ENCODE data around the gene SEMA6A.

The SEMA6A gene

GRCh38 chr5:116488356-116489041 is 86.1 kb downstream of the SEMA6A start:
- no peak for DNase-seq

GRCh38 chr5:116487045-116487444 is 87.6 kb downstream of the SEMA6A start:
- no peak for DNase-seq

- DNase-seq: no peak
Observed at GRCh38 chr5:116486588-116486987, 88.0 kb downstream of the SEMA6A start.

- no peak for DNase-seq
Observed at GRCh38 chr5:116484645-116485044, 90.0 kb downstream of the SEMA6A start.

- no peak for DNase-seq
Observed at GRCh38 chr5:116482394-116482793, 92.2 kb downstream of the SEMA6A start.

GRCh38 chr5:116480894-116481510 is 93.6 kb downstream of the SEMA6A start:
- no peak for DNase-seq

GRCh38 chr5:116479776-116480675 is 94.6 kb downstream of the SEMA6A start:
- no peak for DNase-seq

- no peak for DNase-seq
Observed at GRCh38 chr5:116478491-116478890, 96.1 kb downstream of the SEMA6A start.

GRCh38 chr5:116476897-116477537 is 97.6 kb downstream of the SEMA6A start:
- DNase-seq: no peak

GRCh38 chr5:116475338-116475737 is 99.3 kb downstream of the SEMA6A start:
- no peak for DNase-seq

GRCh38 chr5:116473706-116474105 is 100.9 kb downstream of the SEMA6A start:
- DNase-seq: no peak

- DNase-seq: no peak
Observed at GRCh38 chr5:116472274-116472673, 102.3 kb downstream of the SEMA6A start.

- DNase-seq: no peak
Observed at GRCh38 chr5:116469631-116470030, 105.0 kb downstream of the SEMA6A start.

- DNase-seq: no peak
Observed at GRCh38 chr5:116468583-116468982, 106.0 kb downstream of the SEMA6A start.

- DNase-seq: no peak
Observed at GRCh38 chr5:116467465-116467843, 107.2 kb downstream of the SEMA6A start.

- no peak for DNase-seq
Observed at GRCh38 chr5:116466727-116467464, 107.7 kb downstream of the SEMA6A start.

- DNase-seq: no peak
Observed at GRCh38 chr5:116465411-116465810, 109.2 kb downstream of the SEMA6A start.

GRCh38 chr5:116464144-116464708 is 110.4 kb downstream of the SEMA6A start:
- DNase-seq: no peak

GRCh38 chr5:116462500-116462899 is 112.1 kb downstream of the SEMA6A start:
- no peak for DNase-seq

- DNase-seq: no peak
Observed at GRCh38 chr5:116459301-116459700, 115.3 kb downstream of the SEMA6A start.

GRCh38 chr5:116457062-116457461 is 117.6 kb downstream of the SEMA6A start:
- DNase-seq: no peak

GRCh38 chr5:116456036-116456435 is 118.6 kb downstream of the SEMA6A start:
- DNase-seq: no peak

All from activated CD4-positive, alpha-beta T cell treated with anti-CD3 and anti-CD28 coated beads for 48 hours (primary cell).